Stimulated activated CD8-positive, alpha-beta memory T cell treated with anti-CD3 and anti-CD28 coated beads, Interleukin-7, amount 100 ng/mL, for 48 hours (primary cell): ENCODE data around the gene CNNM2.
"Not testable (repeated sequence)": the region's sequence is repeated elsewhere in the genome, so short reads cannot be mapped to it uniquely, and the experiment has no call there.

Experiments
- DNase-seq, 2 donors: peaks; one replicate each; pipeline ENCODE4 v3.0.0-alpha.2; 2020; ENCODE audit warnings: low read depth in 1 of 2; ENCODE audit errors: extremely low read depth in 1 of 2

The CNNM2 gene

DNA sequence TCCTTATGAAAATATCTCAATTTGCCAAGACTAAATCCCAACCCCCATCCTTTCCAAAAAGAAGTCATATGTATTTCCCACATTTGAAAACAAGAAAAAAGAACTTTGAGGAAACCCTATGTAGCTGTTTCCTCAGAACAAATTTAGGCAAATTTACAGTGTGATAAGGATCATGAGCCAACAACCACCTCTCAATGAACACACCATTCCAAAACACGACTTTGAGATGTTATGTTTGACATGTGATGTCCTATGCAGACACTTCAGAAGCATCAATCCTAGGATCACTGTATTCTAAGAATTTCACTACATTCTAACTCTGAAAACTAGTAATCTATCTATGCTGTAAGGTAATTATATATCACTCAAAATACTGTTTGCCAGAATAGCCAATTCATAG lies 212.8 kb downstream of the CNNM2 start:
- no peak for DNase-seq

DNA sequence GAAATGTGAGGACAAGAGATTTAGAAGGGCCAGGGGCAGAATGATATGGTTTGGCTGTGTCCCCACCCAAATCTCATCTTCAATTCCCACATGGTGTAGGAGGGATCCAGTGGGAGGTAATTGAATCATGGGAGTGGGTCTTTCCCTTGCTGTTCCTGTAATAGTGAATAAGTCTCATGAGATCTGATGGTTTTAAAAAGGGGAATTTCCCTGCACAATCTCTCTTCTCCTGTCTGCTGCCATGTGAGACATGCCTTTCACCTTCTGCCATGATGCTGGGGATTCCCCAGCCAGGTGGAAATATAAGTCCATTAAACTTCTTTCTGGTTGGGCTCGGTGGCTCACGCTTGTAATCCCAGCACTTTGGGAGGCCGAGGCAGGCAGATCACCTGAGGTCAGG lies 217.1 kb downstream of the CNNM2 start:
- not testable (repeated sequence) for DNase-seq

DNA sequence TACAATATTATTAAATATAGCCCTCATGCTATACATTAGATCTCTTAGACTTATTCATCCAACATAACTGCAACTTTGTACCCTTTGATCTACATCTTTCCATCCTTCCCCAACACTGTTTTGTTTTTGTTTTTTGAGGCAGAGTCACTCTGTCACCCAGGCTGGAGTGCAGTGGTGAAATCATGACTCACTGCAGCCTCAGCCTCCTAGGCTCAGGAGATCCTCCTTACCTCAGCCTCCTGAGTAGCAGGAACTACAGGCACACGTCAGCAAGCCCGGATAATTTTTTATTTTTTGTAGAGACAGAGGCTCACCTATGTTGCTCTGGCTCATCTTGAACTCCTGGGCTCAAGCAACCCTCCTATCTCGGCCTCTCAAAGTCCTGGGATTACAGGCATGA lies 221.7 kb downstream of the CNNM2 start:
- no peak for DNase-seq
